HAP-1 (cell line): ENCODE results near the gene PRR5L.

Experiments
- DNase-seq, 2 experiments: peaks; one replicate each; pipeline ENCODE4 v3.0.0-alpha.2; 2016 to 2020; ENCODE audit warnings: low spot score in 2 of 2
- H3K27me3 ChIP-seq: fragments of 250-450 bp; sonication (Bioruptor Pico); 2 replicates; pipeline ENCODE4 v1.5.1; 2020; ENCODE audit warnings: low read depth, mild to moderate bottlenecking, moderate library complexity
- H3K36me3 ChIP-seq: fragments of 250-450 bp; sonication (Bioruptor Pico); replicated peaks from 2 replicates; pipeline ENCODE4 v1.5.1; 2020; ENCODE audit warnings: mild to moderate bottlenecking
- H3K4me1 ChIP-seq: fragments of 250-450 bp; sonication (Bioruptor Pico); 2 replicates; pipeline ENCODE4 v1.5.1; 2020; ENCODE audit warnings: mild to moderate bottlenecking
- H3K4me3 ChIP-seq: fragments of 250-450 bp; sonication (Bioruptor Pico); 2 replicates; pipeline ENCODE4 v1.5.1; 2020; ENCODE audit warnings: mild to moderate bottlenecking, moderate library complexity
- H3K9me3 ChIP-seq: fragments of 250-450 bp; sonication (Bioruptor Pico); 2 replicates; pipeline ENCODE4 v1.5.1; 2020; ENCODE audit warnings: mild to moderate bottlenecking, moderate library complexity
- in situ Hi-C: fragments of 300-500 bp; cut with MboI; formaldehyde crosslinking; loops from 3 replicates; pipeline ENCODE4 v1.14.3; 2020; ENCODE audit warnings: low sequenced_read_pairs, inconsistent platforms, mixed read lengths

Gene PRR5L

GRCh38 chr11:36376009-36376887, 80.2 kb downstream of the PRR5L start:
- Histone ChIP-seq H3K4me1 (peaks cover 13% of the 10 kb centered on the region), H3K4me3 (peak overlapping the region; percentile 43), H3K27me3 (peaks cover 14% of the 10 kb centered on the region), H3K36me3 (peaks cover 5% of the 10 kb centered on the region; the same call in 1 of the 2 replicates), H3K9me3 (peaks cover 10% of the 10 kb centered on the region)
- in situ Hi-C loops: no loop called here
- peak in 1 of 2 experiments; percentile 50 for DNase-seq

GRCh38 chr11:36376888-36377758, 81.0 kb downstream of the PRR5L start:
- Histone ChIP-seq H3K4me1 (peaks cover 13% of the 10 kb centered on the region), H3K9me3 (peaks cover 10% of the 10 kb centered on the region), H3K4me3 (peak overlapping the region; percentile 43), H3K36me3 (peaks cover 5% of the 10 kb centered on the region; the same call in 1 of the 2 replicates), H3K27me3 (peaks cover 14% of the 10 kb centered on the region)
- peak; percentile 36 to 71 for DNase-seq
- in situ Hi-C loops: no loop called here

- peaks cover 10% of the 10 kb centered on the region for H3K9me3 ChIP-seq
- peaks cover 14% of the 10 kb centered on the region for H3K27me3 ChIP-seq
- DNase-seq: no peak
- peak overlapping the region; percentile 43 for H3K4me3 ChIP-seq
- in situ Hi-C loops: no loop called here
- peaks cover 5% of the 10 kb centered on the region; the same call in 1 of the 2 replicates for H3K36me3 ChIP-seq
- H3K4me1 ChIP-seq: peaks cover 13% of the 10 kb centered on the region
These were observed 81.9 kb downstream of the PRR5L start for GRCh38 chr11:36377759-36378564.

GRCh38 chr11:36379653-36380052, 83.6 kb downstream of the PRR5L start:
- peaks cover 14% of the 10 kb centered on the region for H3K27me3 ChIP-seq
- H3K4me1 ChIP-seq: peaks cover 13% of the 10 kb centered on the region
- in situ Hi-C loops: no loop called here
- H3K4me3 ChIP-seq: no peak overlapping the region
- no peak for DNase-seq
- H3K36me3 ChIP-seq: peaks cover 5% of the 10 kb centered on the region; the same call in 1 of the 2 replicates
- peaks cover 10% of the 10 kb centered on the region for H3K9me3 ChIP-seq

- Histone ChIP-seq H3K36me3 (peaks cover 5% of the 10 kb centered on the region; the same call in 1 of the 2 replicates), H3K4me1 (peaks cover 19% of the 10 kb centered on the region), H3K27me3 (peaks cover 14% of the 10 kb centered on the region), H3K9me3 (peaks cover 10% of the 10 kb centered on the region), H3K4me3 (no peak overlapping the region)
- in situ Hi-C loops: no loop called here
- peak; percentile 56 to 88 for DNase-seq
These were observed 84.4 kb downstream of the PRR5L start for GRCh38 chr11:36380296-36381014.

- peaks cover 10% of the 10 kb centered on the region for H3K9me3 ChIP-seq
- no peak overlapping the region for H3K4me3 ChIP-seq
- H3K36me3 ChIP-seq: peaks cover 5% of the 10 kb centered on the region; the same call in 1 of the 2 replicates
- peaks cover 19% of the 10 kb centered on the region for H3K4me1 ChIP-seq
- DNase-seq: no peak
- in situ Hi-C loops: no loop called here
- H3K27me3 ChIP-seq: peaks cover 14% of the 10 kb centered on the region
These were observed 84.9 kb downstream of the PRR5L start for GRCh38 chr11:36381015-36381360.

GRCh38 chr11:36383195-36383594, 87.1 kb downstream of the PRR5L start:
- Histone ChIP-seq H3K9me3 (peaks cover 7% of the 10 kb centered on the region), H3K4me1 (peaks cover 19% of the 10 kb centered on the region), H3K27me3 (no peaks in the 10 kb centered on the region), H3K4me3 (no peak overlapping the region), H3K36me3 (peaks cover 3% of the 10 kb centered on the region; the same call in 1 of the 2 replicates)
- DNase-seq: no peak
- in situ Hi-C loops: no loop called here

GRCh38 chr11:36385121-36385970, 89.3 kb downstream of the PRR5L start:
- no peaks in the 10 kb centered on the region for H3K27me3 ChIP-seq
- peaks cover 14% of the 10 kb centered on the region for H3K4me1 ChIP-seq
- H3K4me3 ChIP-seq: no peak overlapping the region
- H3K9me3 ChIP-seq: no peaks in the 10 kb centered on the region
- H3K36me3 ChIP-seq: no peaks in the 10 kb centered on the region
- peak in 1 of 2 experiments; percentile 12 for DNase-seq
- in situ Hi-C loops: no loop called here

- in situ Hi-C loops: no loop called here
- H3K4me3 ChIP-seq: no peak overlapping the region
These were observed 90.3 kb downstream of the PRR5L start for GRCh38 chr11:36386411-36386810.

GRCh38 chr11:36388071-36388470, 92.0 kb downstream of the PRR5L start:
- no peak for DNase-seq
- Histone ChIP-seq H3K4me3 (no peak overlapping the region), H3K27me3 (no peaks in the 10 kb centered on the region), H3K9me3 (no peaks in the 10 kb centered on the region), H3K4me1 (peaks cover 6% of the 10 kb centered on the region), H3K36me3 (no peaks in the 10 kb centered on the region)
- in situ Hi-C loops: no loop called here

More at GRCh38 chr11:36386411-36386810, 90.3 kb downstream of the PRR5L start:
- no peaks in the 10 kb centered on the region for H3K27me3 ChIP-seq
- H3K9me3 ChIP-seq: no peaks in the 10 kb centered on the region
- no peaks in the 10 kb centered on the region for H3K36me3 ChIP-seq
- peaks cover 6% of the 10 kb centered on the region for H3K4me1 ChIP-seq
- no peak for DNase-seq

GRCh38 chr11:36388951-36389350, 92.9 kb downstream of the PRR5L start:
- Histone ChIP-seq H3K4me1 (peaks cover 6% of the 10 kb centered on the region), H3K9me3 (no peaks in the 10 kb centered on the region), H3K27me3 (no peaks in the 10 kb centered on the region), H3K4me3 (no peak overlapping the region), H3K36me3 (no peaks in the 10 kb centered on the region)
- in situ Hi-C loops: no loop called here
- no peak for DNase-seq

- Histone ChIP-seq H3K36me3 (no peaks in the 10 kb centered on the region), H3K9me3 (no peaks in the 10 kb centered on the region), H3K4me3 (no peak overlapping the region), H3K27me3 (no peaks in the 10 kb centered on the region), H3K4me1 (peaks cover 5% of the 10 kb centered on the region)
- DNase-seq: no peak
- in situ Hi-C loops: no loop called here
These were observed 93.7 kb downstream of the PRR5L start for GRCh38 chr11:36389811-36390210.
